ENCODE data around the gene TSPAN4. TPM values are rescaled to one million over a fixed set of nuclear protein-coding genes. Genes with fewer than 3 reads are reported as not detected.

Gene TSPAN4
- total RNA-seq, 1 experiment from 2014 or later = 50.3 TPM

DNA sequence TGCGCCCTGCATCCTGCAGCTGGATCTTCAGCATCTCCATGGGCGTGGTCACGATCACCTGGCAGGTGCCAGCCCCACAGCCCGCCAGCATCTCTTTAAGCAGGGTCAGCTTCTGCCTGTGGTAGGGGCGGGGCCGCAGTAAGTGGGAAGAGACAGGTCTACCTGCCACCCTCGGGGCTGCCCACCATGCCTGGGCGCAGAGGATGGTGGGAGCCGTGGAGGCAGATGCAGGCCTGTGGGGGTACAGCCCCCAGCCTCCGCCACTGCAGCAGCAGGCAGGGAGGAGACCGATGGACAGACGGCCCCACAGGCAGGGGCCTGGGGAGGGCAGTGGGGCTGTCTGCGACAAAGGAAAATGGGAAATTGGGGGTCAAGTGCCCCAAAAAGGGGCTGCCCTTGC is 49.8 kb upstream of the TSPAN4 start:
- DNase-seq (ENCODE audit: low read depth, low spot score) = no peak
- Histone ChIP-seq H4K20me1 (ENCODE audit: insufficient read depth) (no peaks in the 10 kb centered on the region), H3K4me2 (ENCODE audit: low read length) (no peak overlapping the region), H3K27me3 (ENCODE audit: insufficient read depth, low read length) (no peaks in the 10 kb centered on the region), H3K4me1 (ENCODE audit: control insufficient read depth in 1 of 2, insufficient read depth in 2 of 2, low read length in 2 of 2) (peaks cover 17 to 48% of the 10 kb centered on the region in 2 experiments), H3K9me3 (ENCODE audit: control insufficient read depth in 1 of 2, insufficient read depth in 1 of 2, low read depth in 1 of 2, low read length in 2 of 2) (no peaks in the 10 kb centered on the region), H3K27ac (ENCODE audit: low read depth, low read length) (no peak overlapping the region), H2AFZ (ENCODE audit: low read depth, low read length, poor library complexity, severe bottlenecking) (no peak overlapping the region), H3K9ac (ENCODE audit: low read length) (no peak overlapping the region), H3K79me2 (ENCODE audit: insufficient read depth, low read length) (peaks cover 29% of the 10 kb centered on the region), H3K9me2 (ENCODE audit: insufficient read depth) (no peaks in the 10 kb centered on the region), H3K4me3 (replicated peaks in 1 of 2; ENCODE audit: low read depth in 1 of 2, low read length in 2 of 2) (no peak overlapping the region), H3K36me3 (ENCODE audit: control insufficient read depth in 1 of 2, insufficient read depth in 2 of 2, low read length in 2 of 2) (peaks cover 0 to 4% of the 10 kb centered on the region in 2 experiments; a peak in 1 of 4 replicates)
- TF ChIP-seq POLR2A (IDR thresholded peaks at IDR 0.05; ENCODE audit: borderline replicate concordance, extremely low read depth, insufficient read depth, insufficient read length) (no peak), EZH2phosphoT487 (IDR thresholded peaks at IDR 0.05; ENCODE audit: borderline replicate concordance) (no peak), CEBPB (IDR thresholded peaks at IDR 0.05; ENCODE audit: low read depth) (no peak), REST (IDR thresholded peaks at IDR 0.05; ENCODE audit: low read depth) (no peak), SRF (IDR thresholded peaks at IDR 0.05; ENCODE audit: low read depth) (no peak), SIN3A (IDR thresholded peaks at IDR 0.05; ENCODE audit: low read depth) (no peak), YY1 (IDR thresholded peaks at IDR 0.05; ENCODE audit: extremely low read depth, insufficient replicate concordance, low read depth, low read length) (no peak), POLR2AphosphoS5 (IDR thresholded peaks at IDR 0.05; ENCODE audit: low read depth, low read length) (no peak), ZBTB33 (IDR thresholded peaks at IDR 0.05; ENCODE audit: extremely low read depth, insufficient replicate concordance, low read length) (no peak), EZH2 (IDR thresholded peaks at IDR 0.05) (no peak), FOSL1 (IDR thresholded peaks at IDR 0.05; ENCODE audit: low read depth) (no peak), SP1 (IDR thresholded peaks at IDR 0.05; ENCODE audit: low read depth) (no peak), JUND (IDR thresholded peaks at IDR 0.05) (no peak), EGR1 (IDR thresholded peaks at IDR 0.05; ENCODE audit: low read depth) (no peak), RAD21 (IDR thresholded peaks at IDR 0.05; ENCODE audit: low read depth) (no peak), CTCF (IDR thresholded peaks at IDR 0.05 in 2 of 3, conservative IDR thresholded peaks at IDR 0.05 in 1 of 3; ENCODE audit: borderline replicate concordance in 1 of 3, insufficient read depth in 1 of 3, low read depth in 2 of 3, low read length in 2 of 3) (no peak), CBX3 (IDR thresholded peaks at IDR 0.05; ENCODE audit: low read depth) (no peak), TCF7L2 (IDR thresholded peaks at IDR 0.05; ENCODE audit: borderline replicate concordance, extremely low read depth, insufficient read depth, insufficient read length) (no peak)
- TF ChIP-seq, protein P1, sequence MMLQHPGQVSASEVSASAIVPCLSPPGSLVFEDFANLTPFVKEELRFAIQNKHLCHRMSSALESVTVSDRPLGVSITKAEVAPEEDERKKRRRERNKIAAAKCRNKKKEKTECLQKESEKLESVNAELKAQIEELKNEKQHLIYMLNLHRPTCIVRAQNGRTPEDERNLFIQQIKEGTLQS (IDR thresholded peaks at IDR 0.05) = no peak
- TF ChIP-seq, protein P2, sequence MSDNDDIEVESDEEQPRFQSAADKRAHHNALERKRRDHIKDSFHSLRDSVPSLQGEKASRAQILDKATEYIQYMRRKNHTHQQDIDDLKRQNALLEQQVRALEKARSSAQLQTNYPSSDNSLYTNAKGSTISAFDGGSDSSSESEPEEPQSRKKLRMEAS (IDR thresholded peaks at IDR 0.05) = no peak
- POLR2A ChIA-PET = no interaction called here
- intact Hi-C loops (cut with micrococcal nuclease) = no loop called here
- CTCF ChIA-PET = no interaction called here
- RAD21 ChIA-PET (ENCODE audit: low non-redundant PET in 1 of 2, low total read pairs in 2 of 2, uncharacterized antibody in 2 of 2, unreplicated experiment in 2 of 2) = no interaction called here
- no TSS peak for BruUV-seq (replicated peaks)
- no peak for ATAC-seq

All from HCT116 (cell line).